HG03135 (cell line): ENCODE results near the gene RNF115.

Experiments
- ATAC-seq: cut with Tn5 transposase; IDR thresholded peaks from one replicate; pipeline ENCODE4 v1.9.1; 2021; ENCODE audit warnings: mild to moderate bottlenecking, moderate library complexity; ENCODE audit not compliant: unreplicated experiment

RNF115 gene

GRCh38 chr1:145707183-145707867 is 116.6 kb downstream of the RNF115 start, which contains the start of gene PDZK1:
TSS of gene PDZK1 (minus strand) at chr1:145707368. CDS start at chr1:145688021, 19,347 bp downstream.
- no peak for ATAC-seq

- ATAC-seq: no peak
Measured at GRCh38 chr1:145706086-145706664, 117.7 kb downstream of the RNF115 start.

GRCh38 chr1:145705622-145706021 is 118.3 kb downstream of the RNF115 start:
- no peak for ATAC-seq

- ATAC-seq: no peak
Measured at GRCh38 chr1:145702826-145703225, 121.1 kb downstream of the RNF115 start.

GRCh38 chr1:145702052-145702451 is 121.8 kb downstream of the RNF115 start:
- ATAC-seq: no peak

- ATAC-seq: no peak
Measured at GRCh38 chr1:145701306-145701862, 122.5 kb downstream of the RNF115 start.

GRCh38 chr1:145696630-145696960 is 127.3 kb downstream of the RNF115 start:
- no peak for ATAC-seq

GRCh38 chr1:145695821-145696629 is 127.9 kb downstream of the RNF115 start:
- no peak for ATAC-seq

GRCh38 chr1:145692785-145693443 is 131.0 kb downstream of the RNF115 start:
- no peak for ATAC-seq

- no peak for ATAC-seq
Measured at GRCh38 chr1:145690587-145691558, 133.0 kb downstream of the RNF115 start.

GRCh38 chr1:145689922-145690321 is 134.0 kb downstream of the RNF115 start:
- ATAC-seq: no peak

GRCh38 chr1:145688924-145689323 is 135.0 kb downstream of the RNF115 start:
- no peak for ATAC-seq
